ENCODE results near the gene CAPNS2. TPM values are rescaled to one million over a fixed set of nuclear protein-coding genes. Genes with fewer than 3 reads are reported as not detected.

CAPNS2 gene
- total RNA-seq, result under 1 TPM; 0.41 to 0.60 (median 0.51) TPM
- long read RNA-seq, donor 1, result 0 reads
- long read RNA-seq, donor 2, result 0 reads

- TF ChIP-seq CTCF (IDR thresholded peaks at IDR 0.05), result no peak
These were observed at the start of gene CAPNS2 for GRCh38 chr16:55566432-55567175. Gene CAPNS2, plus strand, starts transcription at chr16:55566684. Its CDS starts 73 bp downstream, at chr16:55566757.

GRCh38 chr16:55521792-55522191 lies 44.7 kb upstream of the CAPNS2 start:
- intact Hi-C loops (cut with DNase I, micrococcal nuclease), result no loop called here
- no peak for TF ChIP-seq CTCF (IDR thresholded peaks at IDR 0.05)
- DNase-seq (no peak), ATAC-seq (no peak)
- no peaks in the 10 kb centered on the region for H3K36me3 ChIP-seq (ENCODE audit: low read depth)
- peaks cover 5% of the 10 kb centered on the region for H3K4me1 ChIP-seq (ENCODE audit: low read depth)
- peaks cover 10% of the 10 kb centered on the region for H3K9me3 ChIP-seq
- H3K4me3 ChIP-seq, result no peak overlapping the region

More at GRCh38 chr16:55566432-55567175, at the start of gene CAPNS2:
- intact Hi-C loops (cut with DNase I, micrococcal nuclease), result no loop called here
- H3K36me3 ChIP-seq (ENCODE audit: low read depth), result no peaks in the 10 kb centered on the region
- no peaks in the 10 kb centered on the region for H3K9me3 ChIP-seq
- no peak for ATAC-seq
- H3K4me1 ChIP-seq (ENCODE audit: low read depth), result no peaks in the 10 kb centered on the region
- DNase-seq, result no peak
- H3K4me3 ChIP-seq, result no peak within 1 kb of the TSS

GRCh38 chr16:55526441-55526840 lies 40.0 kb upstream of the CAPNS2 start:
- intact Hi-C loops (cut with DNase I, micrococcal nuclease), result no loop called here
- ATAC-seq (no peak), DNase-seq (no peak)
- H3K9me3 ChIP-seq, result peaks cover 6% of the 10 kb centered on the region
- no peak overlapping the region for H3K4me3 ChIP-seq
- peaks cover 5% of the 10 kb centered on the region for H3K4me1 ChIP-seq (ENCODE audit: low read depth)
- H3K36me3 ChIP-seq (ENCODE audit: low read depth), result no peaks in the 10 kb centered on the region
- no peak for TF ChIP-seq CTCF (IDR thresholded peaks at IDR 0.05)

- intact Hi-C loops (cut with DNase I, micrococcal nuclease), result no loop called here
- no peaks in the 10 kb centered on the region for H3K36me3 ChIP-seq (ENCODE audit: low read depth)
- H3K9me3 ChIP-seq, result no peaks in the 10 kb centered on the region
- no peak for TF ChIP-seq CTCF (IDR thresholded peaks at IDR 0.05)
- H3K4me1 ChIP-seq (ENCODE audit: low read depth), result peaks cover 5% of the 10 kb centered on the region
- no peak overlapping the region for H3K4me3 ChIP-seq
- DNase-seq (no peak), ATAC-seq (no peak)
These were observed 38.6 kb upstream of the CAPNS2 start for GRCh38 chr16:55527885-55528284.

- DNase-seq, result no peak
- intact Hi-C loops (cut with DNase I, micrococcal nuclease), result no loop called here
- H3K9me3 ChIP-seq, result no peaks in the 10 kb centered on the region
- H3K4me3 ChIP-seq, result no peak overlapping the region
- peaks cover 5% of the 10 kb centered on the region for H3K4me1 ChIP-seq (ENCODE audit: low read depth)
- no peak for TF ChIP-seq CTCF (IDR thresholded peaks at IDR 0.05)
- no peak for ATAC-seq
- no peaks in the 10 kb centered on the region for H3K36me3 ChIP-seq (ENCODE audit: low read depth)
These were observed 37.5 kb upstream of the CAPNS2 start for GRCh38 chr16:55529018-55529417.
